Stimulated activated effector memory CD8-positive, alpha-beta T cell treated with anti-CD3 and anti-CD28 coated beads, Interleukin-12 subunit alpha, Interleukin-12 subunit beta, amount 100 ng/mL, for 72 hours (primary cell): ENCODE measurements around the gene RASA4.
"Not testable (repeated sequence)": the region's sequence is repeated elsewhere in the genome, so short reads cannot be mapped to it uniquely, and the experiment has no call there.

Experiments
- ATAC-seq: fragments of 150-1000 bp; cut with Tn5 transposase; 2 replicates; pipeline ENCODE4 v1.10.0; 2021
- DNase-seq, 2 donors: peaks; one replicate each; pipeline ENCODE4 v3.0.0; 2021 to 2022; ENCODE audit warnings: low spot score in 2 of 2
- H3K27ac Mint-ChIP-seq: one replicate; pipeline ENCODE4 v1.8.0; 2022; ENCODE audit warnings: mild to moderate bottlenecking, mixed read lengths
- H3K36me3 Mint-ChIP-seq: one replicate; pipeline ENCODE4 v1.8.0; 2022; ENCODE audit warnings: mild to moderate bottlenecking, mixed read lengths
- H3K4me1 Mint-ChIP-seq: one replicate; pipeline ENCODE4 v1.8.0; 2022; ENCODE audit warnings: mixed read lengths
- H3K4me3 Mint-ChIP-seq: one replicate; pipeline ENCODE4 v1.8.0; 2022; ENCODE audit warnings: mild to moderate bottlenecking, mixed read lengths
- H3K9me3 Mint-ChIP-seq: one replicate; pipeline ENCODE4 v1.8.0; 2022; ENCODE audit warnings: mixed read lengths

The RASA4 gene

DNA sequence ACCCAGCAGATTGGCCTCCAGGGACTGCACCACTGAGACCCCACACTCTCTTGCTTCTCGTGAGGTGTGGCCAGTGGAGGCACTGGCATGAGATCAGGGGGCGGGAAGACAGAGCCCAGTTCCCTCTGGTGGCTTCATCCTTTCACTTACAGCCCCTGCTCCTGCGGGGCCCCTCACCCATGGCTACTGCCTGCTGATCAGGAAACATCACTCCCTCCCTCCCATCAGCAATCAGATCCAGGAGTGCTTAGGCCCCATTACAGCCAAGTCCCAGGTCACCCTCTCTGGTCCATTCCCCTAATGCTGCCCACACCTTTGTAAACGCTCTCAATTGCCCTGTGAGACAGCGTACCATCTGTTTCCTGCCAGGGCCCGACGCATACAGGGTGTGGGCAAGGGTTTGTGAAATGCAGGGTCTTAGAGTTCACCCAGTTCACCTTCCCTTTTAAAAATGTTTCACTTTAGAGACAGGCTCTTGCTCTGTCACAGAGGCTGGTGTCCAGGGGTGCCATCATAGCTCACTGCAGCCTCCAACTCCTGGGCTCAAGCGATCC, 81.4 kb downstream of the RASA4 start:
- not testable (repeated sequence) for DNase-seq, H3K4me3 Mint-ChIP-seq, H3K4me1 Mint-ChIP-seq, H3K36me3 Mint-ChIP-seq, ATAC-seq, H3K27ac Mint-ChIP-seq, H3K9me3 Mint-ChIP-seq

DNA sequence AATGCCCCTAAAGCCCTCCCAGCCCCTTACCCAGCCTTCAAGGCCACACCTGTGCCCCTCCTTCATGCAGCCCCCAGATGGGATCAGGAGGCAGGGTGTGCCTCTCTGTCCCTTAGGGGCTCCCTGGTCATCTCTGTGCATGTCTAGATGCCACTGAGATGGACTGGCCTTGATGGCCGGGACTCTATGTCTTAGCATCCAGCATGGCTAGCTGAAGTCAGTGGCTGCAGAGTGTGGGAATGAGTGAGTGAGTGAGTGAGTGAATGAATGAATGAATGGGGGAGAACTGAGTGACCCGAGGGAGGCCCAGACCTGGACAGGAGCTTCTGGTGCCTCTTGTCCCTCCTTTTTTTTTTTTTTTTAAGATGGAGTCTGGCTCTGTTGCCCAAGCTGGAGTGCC, 84.4 kb downstream of the RASA4 start:
- H3K27ac Mint-ChIP-seq, H3K4me3 Mint-ChIP-seq, H3K4me1 Mint-ChIP-seq, H3K36me3 Mint-ChIP-seq, H3K9me3 Mint-ChIP-seq, ATAC-seq: not testable (repeated sequence)
- DNase-seq = peak in 1 of 2 donors; percentile 57

DNA sequence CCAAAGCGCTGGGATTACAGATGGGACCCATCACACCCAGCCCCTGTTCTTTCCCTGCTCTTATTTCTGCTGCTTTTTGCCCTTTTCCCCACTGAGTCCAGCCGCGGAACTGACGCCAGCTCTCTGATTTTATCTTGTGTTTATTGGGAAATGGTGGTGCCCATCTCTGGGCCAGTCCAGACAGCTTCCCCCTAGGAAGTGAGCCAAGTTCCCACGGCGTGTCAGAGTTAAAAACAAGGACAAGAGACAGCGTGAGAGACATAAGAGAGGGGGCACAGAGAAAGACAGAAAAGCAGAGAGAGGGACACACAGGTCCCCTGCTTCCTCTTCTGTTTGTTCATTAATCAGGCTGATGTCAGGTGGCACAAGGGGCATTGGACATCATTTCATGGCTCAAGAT, 85.0 kb downstream of the RASA4 start:
- not testable (repeated sequence) for H3K27ac Mint-ChIP-seq, H3K4me1 Mint-ChIP-seq, H3K4me3 Mint-ChIP-seq, DNase-seq, H3K36me3 Mint-ChIP-seq, ATAC-seq, H3K9me3 Mint-ChIP-seq

DNA sequence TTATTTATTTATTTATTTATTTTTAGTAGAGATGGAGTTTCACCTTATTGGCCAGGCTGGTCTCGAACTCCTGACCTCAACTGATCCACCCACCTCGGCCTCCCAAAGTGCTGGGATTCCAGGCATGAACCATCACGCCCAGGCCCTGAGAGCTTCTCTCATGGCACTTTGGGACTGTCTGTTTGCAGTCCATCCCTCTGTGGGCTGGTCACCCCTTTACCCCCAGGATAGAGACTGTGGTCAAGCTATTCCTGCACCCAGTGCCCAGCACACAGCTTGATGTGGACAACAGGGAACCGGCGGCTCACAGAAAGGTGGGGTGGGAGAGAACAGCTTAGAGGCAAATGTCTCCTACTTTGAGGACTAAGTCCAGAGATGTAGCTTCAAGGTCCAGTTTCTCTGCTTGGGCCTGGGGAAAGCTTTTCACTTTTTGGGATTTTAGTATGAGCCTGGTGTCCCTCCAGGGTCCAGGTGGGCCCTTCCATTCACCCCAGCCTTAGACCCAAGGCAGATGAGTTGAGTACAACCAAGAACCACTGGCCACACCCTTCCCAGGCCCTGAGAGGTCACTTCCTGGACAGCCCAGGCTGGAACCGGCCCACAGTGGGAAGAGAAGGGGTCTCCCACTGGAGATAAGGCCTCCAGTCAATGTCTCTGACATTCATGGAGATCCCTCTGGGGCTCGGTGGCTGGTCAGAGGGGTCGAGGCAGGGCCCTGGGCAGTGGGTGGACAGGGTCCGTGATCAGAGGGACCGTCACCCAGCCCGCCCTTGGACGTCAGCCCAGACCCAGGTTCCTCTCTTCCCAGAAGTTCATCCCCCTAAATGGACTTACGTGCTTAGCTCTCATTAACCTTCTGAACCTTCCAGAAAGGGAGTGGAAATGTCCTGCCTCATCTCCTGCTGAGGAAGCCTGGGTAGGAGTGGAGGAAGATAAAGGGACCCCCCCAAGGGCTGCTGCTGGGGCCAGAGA, 88.4 kb downstream of the RASA4 start:
- not testable (repeated sequence) for H3K4me3 Mint-ChIP-seq, DNase-seq, H3K4me1 Mint-ChIP-seq, H3K9me3 Mint-ChIP-seq, H3K36me3 Mint-ChIP-seq, ATAC-seq, H3K27ac Mint-ChIP-seq

DNA sequence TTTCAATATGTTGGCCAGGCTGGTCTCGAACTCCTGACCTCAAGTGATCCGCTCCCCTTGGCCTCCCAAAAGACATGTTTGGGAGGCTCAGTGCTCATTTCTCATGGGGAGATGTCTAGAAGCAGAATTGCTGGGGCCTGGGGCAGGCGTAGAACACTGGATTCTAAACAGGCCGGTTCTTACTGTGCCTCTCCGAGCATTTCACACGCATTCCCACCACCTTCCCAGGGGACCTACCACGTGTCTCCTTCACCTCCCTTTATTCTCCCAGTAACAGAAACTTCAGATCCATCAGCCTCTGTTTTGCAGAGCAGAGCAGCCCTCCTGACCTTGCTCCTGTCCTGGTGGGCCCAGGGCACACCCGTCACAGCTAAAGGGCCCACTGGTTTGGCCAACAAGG, 89.4 kb downstream of the RASA4 start:
- ATAC-seq, H3K9me3 Mint-ChIP-seq, H3K4me3 Mint-ChIP-seq, H3K27ac Mint-ChIP-seq, DNase-seq, H3K4me1 Mint-ChIP-seq, H3K36me3 Mint-ChIP-seq: not testable (repeated sequence)

DNA sequence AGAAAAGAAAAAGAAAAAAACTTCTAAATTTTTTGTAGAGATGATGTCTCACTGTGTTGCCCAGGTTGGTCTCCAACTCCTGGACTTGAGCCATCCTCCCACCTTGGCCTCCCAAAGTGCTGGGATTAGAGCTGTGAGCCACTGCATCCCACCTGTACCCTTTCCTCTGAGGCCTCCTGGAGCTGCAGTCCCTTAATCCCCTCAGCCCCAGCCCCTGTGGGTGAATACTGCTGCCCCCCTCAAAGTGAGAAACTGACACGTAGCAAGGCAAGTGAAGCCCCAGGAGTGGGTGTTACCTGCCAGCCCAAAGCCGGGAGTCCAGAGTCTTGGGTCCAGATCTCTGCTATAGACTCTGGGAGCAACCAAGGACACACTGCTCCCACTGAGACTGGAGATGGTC, 91.8 kb downstream of the RASA4 start:
- peak in 1 of 2 donors; percentile 63 for DNase-seq
- H3K4me3 Mint-ChIP-seq, H3K27ac Mint-ChIP-seq, H3K36me3 Mint-ChIP-seq, H3K4me1 Mint-ChIP-seq, H3K9me3 Mint-ChIP-seq: not testable (repeated sequence)
- ATAC-seq = peak; percentile 15
